Neural crest cell (in vitro differentiated cells): ENCODE measurements around the gene CA12. TPM values are rescaled to one million over a fixed set of nuclear protein-coding genes. Genes with fewer than 3 reads are reported as not detected.

ENCODE experiments used
- DNase-seq: peaks from one replicate; pipeline ENCODE4 v3.0.0; 2021; ENCODE audit warnings: low read depth, mixed read lengths, low spot score
- H3K27ac Mint-ChIP-seq: one replicate; pipeline ENCODE4 v1.8.0; 2021; ENCODE audit warnings: mild to moderate bottlenecking, mixed read lengths; ENCODE audit not compliant: unreplicated experiment
- H3K27me3 Mint-ChIP-seq: 2 replicates; pipeline ENCODE4 v1.8.0; 2021; ENCODE audit warnings: low read depth, mild to moderate bottlenecking, mixed read lengths
- H3K36me3 Mint-ChIP-seq: 2 replicates; pipeline ENCODE4 v1.8.0; 2021; ENCODE audit warnings: low read depth, mild to moderate bottlenecking, mixed read lengths
- H3K4me1 Mint-ChIP-seq: 2 replicates; pipeline ENCODE4 v1.8.0; 2021; ENCODE audit warnings: mixed read lengths
- H3K4me3 Mint-ChIP-seq: one replicate; pipeline ENCODE4 v1.8.0; 2021; ENCODE audit warnings: mild to moderate bottlenecking, mixed read lengths
- H3K9me3 Mint-ChIP-seq: 2 replicates; pipeline ENCODE4 v1.8.0; 2021; ENCODE audit warnings: mixed read lengths
- CTCF ChIP-seq: fragments of 200-600 bp; sonication (generic); conservative IDR thresholded peaks from 2 replicates; pipeline ENCODE4 v1.5.0; 2021; ENCODE audit warnings: antibody characterized with exemption, mild to moderate bottlenecking
- total RNA-seq: library from RNA; stranded (reverse); gene quantifications from 2 replicates; pipeline ENCODE4 v1.2.1, GENCODE V29; 2021

CA12 gene
- total RNA-seq, 1 donor from 2014 or later: 1.1 TPM

GRCh38 chr15:63391669-63392360 lies 10.2 kb upstream of the CA12 start:
- Mint-ChIP-seq H3K9me3 (no peaks in the 10 kb centered on the region), H3K27ac (no peak overlapping the region), H3K4me1 (no peaks in the 10 kb centered on the region), H3K27me3 (peaks cover 2% of the 10 kb centered on the region), H3K4me3 (no peak overlapping the region), H3K36me3 (no peaks in the 10 kb centered on the region)
- TF ChIP-seq CTCF: no peak
- DNase-seq: no peak

GRCh38 chr15:63390689-63391088 lies 9.0 kb upstream of the CA12 start:
- Mint-ChIP-seq H3K4me3 (no peak overlapping the region), H3K27me3 (peaks cover 2% of the 10 kb centered on the region), H3K9me3 (no peaks in the 10 kb centered on the region), H3K4me1 (no peaks in the 10 kb centered on the region), H3K36me3 (no peaks in the 10 kb centered on the region), H3K27ac (no peak overlapping the region)
- TF ChIP-seq CTCF: no peak
- no peak for DNase-seq

- no peak for TF ChIP-seq CTCF
- no peaks in the 10 kb centered on the region for H3K36me3 Mint-ChIP-seq
- no peaks in the 10 kb centered on the region for H3K4me1 Mint-ChIP-seq
- peak overlapping the region; percentile 14 for H3K27ac Mint-ChIP-seq
- H3K4me3 Mint-ChIP-seq: no peak overlapping the region
- DNase-seq: no peak
- no peaks in the 10 kb centered on the region for H3K9me3 Mint-ChIP-seq
- no peaks in the 10 kb centered on the region for H3K27me3 Mint-ChIP-seq
Measured at GRCh38 chr15:63389902-63390670, 8.4 kb upstream of the CA12 start.

GRCh38 chr15:63388511-63388910 lies 6.9 kb upstream of the CA12 start:
- DNase-seq: no peak
- H3K4me1 Mint-ChIP-seq: no peaks in the 10 kb centered on the region
- no peak overlapping the region for H3K4me3 Mint-ChIP-seq
- no peak overlapping the region for H3K27ac Mint-ChIP-seq
- no peaks in the 10 kb centered on the region for H3K9me3 Mint-ChIP-seq
- no peak for TF ChIP-seq CTCF
- H3K36me3 Mint-ChIP-seq: no peaks in the 10 kb centered on the region
- H3K27me3 Mint-ChIP-seq: peaks cover 9% of the 10 kb centered on the region

- Mint-ChIP-seq H3K27ac (no peak overlapping the region), H3K27me3 (peaks cover 12% of the 10 kb centered on the region), H3K4me3 (no peak overlapping the region), H3K9me3 (no peaks in the 10 kb centered on the region), H3K4me1 (no peaks in the 10 kb centered on the region), H3K36me3 (no peaks in the 10 kb centered on the region)
- TF ChIP-seq CTCF: no peak
- DNase-seq: no peak
Measured at GRCh38 chr15:63387748-63388493, 6.3 kb upstream of the CA12 start.
